T-helper 22 cell (primary cell): ENCODE measurements around the gene ARID1B.

ENCODE experiments used
- DNase-seq: peaks from one replicate; pipeline ENCODE4 v3.0.0-alpha.2; 2020; ENCODE audit warnings: low read depth

ARID1B gene

GRCh38 chr6:157161912-157162311 is 384.7 kb downstream of the ARID1B start:
- no peak for DNase-seq

- DNase-seq, result no peak
These were observed 385.7 kb downstream of the ARID1B start for GRCh38 chr6:157162766-157163433.

- no peak for DNase-seq
These were observed 386.4 kb downstream of the ARID1B start for GRCh38 chr6:157163434-157164159.

GRCh38 chr6:157164972-157165371 is 387.8 kb downstream of the ARID1B start:
- DNase-seq, result no peak

- no peak for DNase-seq
These were observed 389.6 kb downstream of the ARID1B start for GRCh38 chr6:157166784-157167183.

- DNase-seq, result no peak
These were observed 390.7 kb downstream of the ARID1B start for GRCh38 chr6:157167837-157168236.

GRCh38 chr6:157168471-157168870 is 391.3 kb downstream of the ARID1B start:
- DNase-seq, result no peak

- DNase-seq, result no peak
These were observed 392.0 kb downstream of the ARID1B start for GRCh38 chr6:157169226-157169625.

GRCh38 chr6:157169656-157170055 is 392.5 kb downstream of the ARID1B start:
- no peak for DNase-seq

GRCh38 chr6:157170535-157170934 is 393.4 kb downstream of the ARID1B start:
- DNase-seq, result no peak

- no peak for DNase-seq
These were observed 394.6 kb downstream of the ARID1B start for GRCh38 chr6:157171801-157172200.

- DNase-seq, result no peak
These were observed 395.1 kb downstream of the ARID1B start for GRCh38 chr6:157172231-157172701.

GRCh38 chr6:157172830-157173536 is 395.8 kb downstream of the ARID1B start:
- no peak for DNase-seq

GRCh38 chr6:157173776-157174175 is 396.6 kb downstream of the ARID1B start:
- DNase-seq, result no peak

GRCh38 chr6:157174731-157175130 is 397.6 kb downstream of the ARID1B start:
- DNase-seq, result no peak

GRCh38 chr6:157177731-157178336 is 400.7 kb downstream of the ARID1B start:
- DNase-seq, result no peak

- no peak for DNase-seq
These were observed 404.5 kb downstream of the ARID1B start for GRCh38 chr6:157181649-157182048.

- no peak for DNase-seq
These were observed 405.5 kb downstream of the ARID1B start for GRCh38 chr6:157182503-157183264.

- peak; percentile 22 for DNase-seq
These were observed 407.2 kb downstream of the ARID1B start for GRCh38 chr6:157184202-157185015.

- DNase-seq, result no peak
These were observed 408.0 kb downstream of the ARID1B start for GRCh38 chr6:157185171-157185570.

- no peak for DNase-seq
These were observed 408.8 kb downstream of the ARID1B start for GRCh38 chr6:157185986-157186385.
